Fibroblast of villous mesenchyme (primary cell): Measurements from ENCODE around the gene BARHL2. TPM values are rescaled to one million over a fixed set of nuclear protein-coding genes. Genes with fewer than 3 reads are reported as not detected.

Source experiments
- DNase-seq: peaks from one replicate; pipeline ENCODE4 v3.0.0-alpha.2; 2010; ENCODE audit warnings: low read depth
- H3K4me3 ChIP-seq: 2 replicates; pipeline ENCODE4 v1.5.1; 2011; ENCODE audit warnings: low read depth, mild to moderate bottlenecking, low read length
- total RNA-seq: library from RNA; depleted of rRNA; stranded (reverse); fragments of >200 nt; gene quantifications from 2 replicates; pipeline ENCODE4 v1.2.3, GENCODE V29; 2012
- TF ChIP-seq, protein P1 (sequence below): IDR thresholded peaks from 2 replicates; pipeline ENCODE4 v1.5.1; 2012; ENCODE audit warnings: low read depth, mild to moderate bottlenecking, low read length; ENCODE audit not compliant: insufficient read depth

The BARHL2 gene
- total RNA-seq, 1 donor = not detected

DNA sequence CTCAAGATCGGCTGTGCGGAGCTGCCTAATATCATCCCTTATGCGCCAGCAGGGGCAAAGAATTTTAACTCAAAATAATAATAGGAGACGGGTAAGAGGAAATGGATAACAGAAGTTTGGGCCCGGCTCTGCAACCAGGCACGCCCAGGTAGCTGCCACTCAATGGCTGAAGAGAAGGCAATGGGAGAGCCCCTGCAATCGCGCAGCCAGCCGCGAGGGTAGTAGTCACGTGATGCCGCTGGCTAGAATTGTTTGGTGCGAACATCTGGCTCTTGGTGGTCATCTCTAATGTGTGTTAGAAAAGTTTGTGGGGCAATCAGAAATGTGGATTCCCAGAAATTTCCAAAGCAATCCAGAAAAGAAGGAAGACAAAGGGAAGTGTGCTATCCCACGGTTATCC is 12.3 kb downstream of the BARHL2 start:
- no peak overlapping the region for H3K4me3 ChIP-seq
- TF ChIP-seq, protein P1, sequence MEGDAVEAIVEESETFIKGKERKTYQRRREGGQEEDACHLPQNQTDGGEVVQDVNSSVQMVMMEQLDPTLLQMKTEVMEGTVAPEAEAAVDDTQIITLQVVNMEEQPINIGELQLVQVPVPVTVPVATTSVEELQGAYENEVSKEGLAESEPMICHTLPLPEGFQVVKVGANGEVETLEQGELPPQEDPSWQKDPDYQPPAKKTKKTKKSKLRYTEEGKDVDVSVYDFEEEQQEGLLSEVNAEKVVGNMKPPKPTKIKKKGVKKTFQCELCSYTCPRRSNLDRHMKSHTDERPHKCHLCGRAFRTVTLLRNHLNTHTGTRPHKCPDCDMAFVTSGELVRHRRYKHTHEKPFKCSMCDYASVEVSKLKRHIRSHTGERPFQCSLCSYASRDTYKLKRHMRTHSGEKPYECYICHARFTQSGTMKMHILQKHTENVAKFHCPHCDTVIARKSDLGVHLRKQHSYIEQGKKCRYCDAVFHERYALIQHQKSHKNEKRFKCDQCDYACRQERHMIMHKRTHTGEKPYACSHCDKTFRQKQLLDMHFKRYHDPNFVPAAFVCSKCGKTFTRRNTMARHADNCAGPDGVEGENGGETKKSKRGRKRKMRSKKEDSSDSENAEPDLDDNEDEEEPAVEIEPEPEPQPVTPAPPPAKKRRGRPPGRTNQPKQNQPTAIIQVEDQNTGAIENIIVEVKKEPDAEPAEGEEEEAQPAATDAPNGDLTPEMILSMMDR = no peak
- no peak for DNase-seq

DNA sequence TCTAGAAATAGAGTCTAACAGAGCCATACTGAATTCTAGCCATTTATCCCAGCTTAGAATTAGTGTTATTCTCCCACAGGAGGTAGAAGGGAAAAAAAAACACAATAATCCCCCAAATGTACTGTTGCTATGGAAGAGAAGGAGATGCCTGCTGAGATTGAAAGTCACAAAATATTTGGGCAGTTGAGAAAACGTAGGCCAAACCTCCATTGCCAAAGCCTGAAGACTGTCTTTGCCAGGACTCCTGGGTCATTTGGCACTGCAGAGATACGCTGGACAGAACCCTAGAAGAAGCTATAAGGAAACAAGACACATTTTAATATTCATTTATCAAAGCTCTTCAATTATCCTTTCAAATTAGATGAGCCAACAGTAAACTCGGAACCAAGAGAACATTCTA is 22.3 kb downstream of the BARHL2 start:
- TF ChIP-seq, protein P1 = no peak
- DNase-seq = no peak
- no peak overlapping the region for H3K4me3 ChIP-seq

DNA sequence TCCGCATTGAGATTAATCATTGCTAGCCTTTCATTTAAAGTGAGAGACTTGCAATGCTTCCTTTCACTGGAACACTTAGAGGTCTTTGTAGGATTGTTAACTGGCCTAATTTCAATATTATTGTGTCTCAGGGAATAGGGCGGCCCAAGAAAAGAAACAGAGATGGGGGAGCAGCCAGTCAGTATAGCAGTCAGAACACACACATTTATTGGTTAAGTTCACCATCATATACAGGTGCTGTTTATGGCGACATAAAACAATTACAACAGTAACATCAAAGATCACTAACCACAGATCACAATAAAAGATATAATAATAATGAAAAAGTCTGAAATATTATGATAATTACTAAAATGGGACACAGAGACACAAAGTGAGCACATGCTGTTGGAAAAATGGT is 29.4 kb downstream of the BARHL2 start:
- DNase-seq = no peak
- H3K4me3 ChIP-seq = no peak overlapping the region
- TF ChIP-seq, protein P1 = no peak

DNA sequence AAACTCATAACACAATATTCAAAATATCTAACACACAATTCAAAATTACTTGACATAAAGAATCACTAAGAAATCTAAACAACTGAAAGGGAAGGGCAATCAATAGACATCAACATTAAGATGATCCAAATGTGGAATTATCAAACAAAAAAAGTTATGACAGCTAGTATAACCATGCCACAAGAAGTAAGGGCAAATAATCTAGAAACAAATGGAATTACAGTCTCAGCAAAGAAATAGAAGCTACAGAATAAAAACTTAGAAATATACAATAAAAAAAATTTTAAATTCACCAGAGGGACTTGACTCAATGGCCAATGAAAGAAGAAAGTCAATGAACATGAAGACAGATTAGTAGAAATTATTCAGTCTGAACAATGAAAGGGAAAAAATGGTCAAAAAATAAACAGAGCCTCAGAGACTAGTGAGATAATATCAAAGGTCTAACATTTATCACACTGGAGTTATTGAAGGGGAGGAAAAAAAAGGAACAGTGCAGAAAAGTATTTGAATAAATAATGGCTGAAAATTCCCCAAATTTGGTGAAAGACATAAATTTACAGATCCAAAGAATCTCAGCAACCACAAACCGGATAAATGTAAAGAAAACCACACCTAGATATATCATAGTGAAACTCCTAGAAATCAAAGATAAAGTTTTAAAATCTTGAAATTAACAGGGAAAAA is 41.8 kb downstream of the BARHL2 start:
- TF ChIP-seq, protein P1 = no peak
- H3K4me3 ChIP-seq = no peak overlapping the region
- no peak for DNase-seq

DNA sequence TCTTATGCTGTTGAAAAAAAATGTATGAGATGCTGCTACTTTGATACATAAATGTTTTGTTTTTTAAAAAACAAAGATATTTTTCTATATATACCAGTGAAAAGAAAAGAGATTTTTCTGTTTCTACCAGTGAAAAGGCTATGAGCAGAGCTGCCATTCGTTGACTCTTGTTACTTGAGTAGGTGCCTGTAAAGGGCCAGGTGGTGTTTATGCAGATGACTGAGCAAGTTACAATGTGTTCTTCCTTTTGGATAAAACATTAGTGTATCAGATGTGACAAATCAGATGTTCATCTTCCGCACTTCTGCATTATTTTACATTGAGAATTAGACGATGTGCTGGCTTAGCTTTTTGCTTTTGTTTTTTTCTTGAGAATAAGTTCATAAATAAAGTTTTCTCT is 45.4 kb downstream of the BARHL2 start:
- TF ChIP-seq, protein P1 = no peak
- no peak for DNase-seq
- H3K4me3 ChIP-seq = no peak overlapping the region

DNA sequence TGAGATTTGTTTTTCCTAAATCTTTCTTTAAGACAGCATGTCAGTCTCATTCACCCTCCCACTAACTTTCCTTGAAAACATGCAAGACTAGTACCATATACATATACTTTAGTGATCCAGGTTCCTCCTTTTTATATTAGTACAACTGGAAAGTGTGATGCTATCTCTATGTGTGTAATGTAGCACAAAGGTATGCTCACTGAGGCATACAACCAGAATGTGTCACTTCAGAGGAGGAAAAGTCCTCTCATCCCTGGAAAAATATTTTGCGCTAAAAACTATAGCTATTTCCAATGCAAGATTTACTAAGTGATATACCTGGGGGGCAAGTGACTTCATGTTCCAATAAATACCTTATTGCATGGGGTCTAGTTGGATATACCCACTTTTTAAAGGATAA is 45.9 kb downstream of the BARHL2 start:
- TF ChIP-seq, protein P1 = no peak
- H3K4me3 ChIP-seq = no peak overlapping the region
- DNase-seq = no peak
